Liver (tissue), 9 donors: ENCODE measurements around the gene ALDH6A1. TPM values are rescaled to one million over a fixed set of nuclear protein-coding genes. Genes with fewer than 3 reads are reported as not detected.

Source experiments
- DNase-seq: peaks from one replicate; pipeline ENCODE4 v3.0.0-alpha.2; 2017; ENCODE audit warnings: low spot score
- H3K27ac ChIP-seq, 2 donors: one replicate each; pipeline ENCODE4 v1.7.0; 2013; ENCODE audit warnings: inconsistent platforms in 2 of 2, low read length in 2 of 2, control low read depth in 1 of 2, low read depth in 1 of 2, mild to moderate bottlenecking in 1 of 2
- H3K27me3 ChIP-seq, 4 donors: one replicate each; pipeline versions ENCODE4 v1.6.1 to v1.7.0; 2013; ENCODE audit warnings: low read length in 3 of 4, inconsistent platforms in 1 of 4, mild to moderate bottlenecking in 1 of 4, moderate library complexity in 1 of 4; ENCODE audit not compliant: control insufficient read depth in 4 of 4, insufficient read depth in 4 of 4
- H3K36me3 ChIP-seq, 4 donors: one replicate each; pipeline versions ENCODE4 v1.6.1 to v1.7.0; 2013; ENCODE audit warnings: low read length in 3 of 4, mild to moderate bottlenecking in 3 of 4, low read depth in 1 of 4, moderate library complexity in 1 of 4; ENCODE audit not compliant: control insufficient read depth in 4 of 4, insufficient read depth in 3 of 4
- H3K4me1 ChIP-seq, 4 donors: one replicate each; pipeline versions ENCODE4 v1.6.1 to v1.7.0; 2013; ENCODE audit warnings: low read length in 3 of 4, mild to moderate bottlenecking in 3 of 4, moderate library complexity in 1 of 4; ENCODE audit not compliant: control insufficient read depth in 4 of 4, insufficient read depth in 4 of 4
- H3K4me3 ChIP-seq, 3 donors: one replicate each; pipeline versions ENCODE4 v1.6.1 to v1.7.0; 2013; ENCODE audit warnings: low read length in 3 of 3, control low read depth in 1 of 3, low read depth in 1 of 3, mild to moderate bottlenecking in 1 of 3
- H3K9ac ChIP-seq, 2 donors: one replicate each; pipeline ENCODE4 v1.7.0; 2013; ENCODE audit warnings: low read length in 2 of 2, mild to moderate bottlenecking in 2 of 2, moderate library complexity in 2 of 2, control low read depth in 1 of 2, low read depth in 1 of 2
- H3K9me3 ChIP-seq, 4 donors: one replicate each; pipeline versions ENCODE4 v1.6.1 to v1.7.0; 2013; ENCODE audit warnings: low read length in 3 of 4; ENCODE audit not compliant: control insufficient read depth in 4 of 4
- ATF3 ChIP-seq: IDR thresholded peaks from 2 replicates; pipeline ENCODE4 v1.6.1; 2016; ENCODE audit warnings: antibody characterized with exemption
- CTCF ChIP-seq: fragments of 150-350 bp; IDR thresholded peaks from 2 replicates; pipeline ENCODE4 v1.5.1; 2017; ENCODE audit warnings: improper control_type of control experiment, low read depth, low read length; ENCODE audit not compliant: missing input control
- EGR1 ChIP-seq, 2 donors: IDR thresholded peaks; 2 replicates each; pipeline ENCODE4 v1.6.1; 2016 to 2018; ENCODE audit warnings: antibody characterized with exemption in 2 of 2, low read depth in 2 of 2
- FOXA1 ChIP-seq: IDR thresholded peaks from 2 replicates; pipeline ENCODE4 v1.6.1; 2016; ENCODE audit warnings: antibody characterized with exemption
- FOXA2 ChIP-seq: IDR thresholded peaks from 2 replicates; pipeline ENCODE4 v1.6.1; 2016; ENCODE audit warnings: antibody characterized with exemption
- GABPA ChIP-seq, 2 donors: IDR thresholded peaks in 1 of 2; conservative IDR thresholded peaks in 1 of 2; 2 replicates each; pipeline ENCODE4 v1.6.1; 2016; ENCODE audit warnings: antibody characterized with exemption in 2 of 2, mild to moderate bottlenecking in 1 of 2, moderate library complexity in 1 of 2
- HNF4A ChIP-seq, 2 donors: conservative IDR thresholded peaks; 2 replicates each; pipeline ENCODE4 v1.6.1; 2016; ENCODE audit warnings: antibody characterized with exemption in 2 of 2, mild to moderate bottlenecking in 2 of 2
- HNF4G ChIP-seq: IDR thresholded peaks from 2 replicates; pipeline ENCODE4 v1.6.1; 2016; ENCODE audit warnings: antibody characterized with exemption
- JUND ChIP-seq, 2 donors: IDR thresholded peaks; 2 replicates each; pipeline ENCODE4 v1.6.1; 2016; ENCODE audit warnings: antibody characterized with exemption in 2 of 2
- NR2F2 ChIP-seq: IDR thresholded peaks from 2 replicates; pipeline ENCODE4 v1.6.1; 2016; ENCODE audit warnings: antibody characterized with exemption
- RXRA ChIP-seq, 2 donors: IDR thresholded peaks; 2 replicates each; pipeline ENCODE4 v1.6.1; 2017 to 2018; ENCODE audit warnings: antibody characterized with exemption in 2 of 2, mild to moderate bottlenecking in 1 of 2
- SP1 ChIP-seq: IDR thresholded peaks from 2 replicates; pipeline ENCODE4 v1.6.1; 2018; ENCODE audit warnings: antibody characterized with exemption, mild to moderate bottlenecking
- TAF1 ChIP-seq: conservative IDR thresholded peaks from 2 replicates; pipeline ENCODE4 v1.6.1; 2016; ENCODE audit warnings: antibody characterized with exemption, mild to moderate bottlenecking
- YY1 ChIP-seq: IDR thresholded peaks from 2 replicates; pipeline ENCODE4 v1.6.1; 2016; ENCODE audit warnings: antibody characterized with exemption, mild to moderate bottlenecking
- ZBTB33 ChIP-seq: IDR thresholded peaks from 2 replicates; pipeline ENCODE4 v1.6.1; 2016; ENCODE audit warnings: antibody characterized with exemption
- WGBS: extraction: QIAGEN DNeasy Blood & Tissue Kit; methylation state at CpG from one replicate; pipeline ENCODE4 v1.1.7; 2013; 5-methylcytosine and 5-hydroxymethylcytosine counted together
- polyA plus RNA-seq, 2 donors: library from polyadenylated mRNA; stranded (reverse) in 1 of 2; unstranded in 1 of 2; fragments of 200-250 nt in 1 of 2; fragments of >200 nt in 1 of 2; fragmentation: Nextera tagmentation in 1 of 2; extraction: Ambion mirVana in 1 of 2; gene quantifications; one replicate each; pipeline versions ENCODE4 v1.2.1 to v1.2.3, GENCODE V29; 2013 to 2015
- total RNA-seq, 2 donors: library from RNA; depleted of rRNA; stranded (reverse); fragments of >200 nt; gene quantifications; one replicate each; pipeline ENCODE4 v1.2.3, GENCODE V29; 2014
- TF ChIP-seq, protein P1 (sequence below): IDR thresholded peaks from 2 replicates; pipeline ENCODE4 v1.6.1; 2016; ENCODE audit warnings: antibody characterized with exemption, mild to moderate bottlenecking
- TF ChIP-seq, protein P2 (sequence below): IDR thresholded peaks from 2 replicates; pipeline ENCODE4 v1.6.1; 2016; ENCODE audit warnings: antibody characterized with exemption
- donor health status: healthy.
- donor health status: healthy.
- donor health status: healthy.
- donor health status: healthy.
- donor health status: healthy.

ALDH6A1 gene
- total and polyA plus RNA-seq, 4 donors: 114 to 183 (median 155) TPM

DNA sequence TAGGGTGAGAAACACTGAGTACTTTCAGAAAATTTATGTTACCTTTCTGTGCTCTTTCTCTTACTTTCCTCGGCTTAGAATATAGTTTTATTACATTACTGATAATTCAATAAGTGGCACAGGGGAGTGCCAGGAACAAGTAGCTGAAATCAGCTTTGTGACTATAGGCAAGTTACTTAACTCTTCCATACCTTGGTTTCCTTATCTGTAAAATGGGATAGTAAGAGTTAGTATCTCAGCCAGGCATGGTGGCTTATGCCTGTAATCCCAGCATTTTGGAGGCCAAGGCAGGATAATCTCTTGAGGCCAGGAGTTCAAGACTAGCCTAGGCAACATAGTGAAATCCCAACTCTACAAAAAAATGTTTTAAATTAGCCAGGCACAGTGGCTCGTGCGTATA, 49.7 kb downstream of the ALDH6A1 start:
- Histone ChIP-seq H3K27ac (no peak overlapping the region), H3K4me3 (no peak overlapping the region), H3K36me3 (no peaks in the 10 kb centered on the region), H3K9me3 (no peaks in the 10 kb centered on the region), H3K9ac (no peak overlapping the region), H3K4me1 (no peaks in the 10 kb centered on the region), H3K27me3 (no peaks in the 10 kb centered on the region)
- TF ChIP-seq TAF1 (no peak), JUND (IDR thresholded peaks at IDR 0.05) (no peak), NR2F2 (no peak), FOXA2 (no peak), GABPA (IDR thresholded peaks at IDR 0.05 in 1 of 2, conservative IDR thresholded peaks at IDR 0.05 in 1 of 2) (no peak), EGR1 (IDR thresholded peaks at IDR 0.05; ENCODE audit: low read depth in 2 of 2) (no peak), ATF3 (no peak), FOXA1 (no peak), RXRA (IDR thresholded peaks at IDR 0.05) (no peak), CTCF (no peak), YY1 (no peak), ZBTB33 (no peak), HNF4G (no peak), HNF4A (conservative IDR thresholded peaks at IDR 0.05) (no peak)
- TF ChIP-seq, protein P1, sequence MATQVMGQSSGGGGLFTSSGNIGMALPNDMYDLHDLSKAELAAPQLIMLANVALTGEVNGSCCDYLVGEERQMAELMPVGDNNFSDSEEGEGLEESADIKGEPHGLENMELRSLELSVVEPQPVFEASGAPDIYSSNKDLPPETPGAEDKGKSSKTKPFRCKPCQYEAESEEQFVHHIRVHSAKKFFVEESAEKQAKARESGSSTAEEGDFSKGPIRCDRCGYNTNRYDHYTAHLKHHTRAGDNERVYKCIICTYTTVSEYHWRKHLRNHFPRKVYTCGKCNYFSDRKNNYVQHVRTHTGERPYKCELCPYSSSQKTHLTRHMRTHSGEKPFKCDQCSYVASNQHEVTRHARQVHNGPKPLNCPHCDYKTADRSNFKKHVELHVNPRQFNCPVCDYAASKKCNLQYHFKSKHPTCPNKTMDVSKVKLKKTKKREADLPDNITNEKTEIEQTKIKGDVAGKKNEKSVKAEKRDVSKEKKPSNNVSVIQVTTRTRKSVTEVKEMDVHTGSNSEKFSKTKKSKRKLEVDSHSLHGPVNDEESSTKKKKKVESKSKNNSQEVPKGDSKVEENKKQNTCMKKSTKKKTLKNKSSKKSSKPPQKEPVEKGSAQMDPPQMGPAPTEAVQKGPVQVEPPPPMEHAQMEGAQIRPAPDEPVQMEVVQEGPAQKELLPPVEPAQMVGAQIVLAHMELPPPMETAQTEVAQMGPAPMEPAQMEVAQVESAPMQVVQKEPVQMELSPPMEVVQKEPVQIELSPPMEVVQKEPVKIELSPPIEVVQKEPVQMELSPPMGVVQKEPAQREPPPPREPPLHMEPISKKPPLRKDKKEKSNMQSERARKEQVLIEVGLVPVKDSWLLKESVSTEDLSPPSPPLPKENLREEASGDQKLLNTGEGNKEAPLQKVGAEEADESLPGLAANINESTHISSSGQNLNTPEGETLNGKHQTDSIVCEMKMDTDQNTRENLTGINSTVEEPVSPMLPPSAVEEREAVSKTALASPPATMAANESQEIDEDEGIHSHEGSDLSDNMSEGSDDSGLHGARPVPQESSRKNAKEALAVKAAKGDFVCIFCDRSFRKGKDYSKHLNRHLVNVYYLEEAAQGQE: no peak
- WGBS: 91% methylated on average over 3 of the region's 3 CpGs
- no peak for DNase-seq

DNA sequence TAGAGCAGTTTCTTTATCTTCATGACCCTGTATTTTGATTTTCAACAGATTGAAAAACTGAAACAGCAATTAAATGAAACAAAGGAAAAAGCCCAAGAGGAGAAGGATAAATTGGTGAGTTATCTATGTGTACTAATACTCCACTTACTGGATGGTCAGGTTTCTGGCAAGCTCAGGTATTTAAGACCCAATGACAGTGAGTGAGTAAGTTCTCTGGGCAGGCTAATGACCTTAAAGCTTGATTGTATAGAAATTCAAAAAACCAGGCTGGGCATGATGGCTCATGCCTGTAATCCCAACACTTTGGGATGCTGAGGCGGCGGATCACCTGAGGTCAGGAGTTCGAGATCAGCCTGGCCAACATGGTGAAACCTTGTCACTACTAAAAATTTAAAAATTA, 55.1 kb downstream of the ALDH6A1 start:
- DNase-seq: no peak
- H3K27ac ChIP-seq: no peak overlapping the region
- no peaks in the 10 kb centered on the region for H3K36me3 ChIP-seq
- whole genome bisulfite sequencing: 99% methylated on average over 3 of the region's 3 CpGs
- no peak overlapping the region for H3K4me3 ChIP-seq
- H3K9ac ChIP-seq: no peak overlapping the region
- no peaks in the 10 kb centered on the region for H3K4me1 ChIP-seq
- no peaks in the 10 kb centered on the region for H3K9me3 ChIP-seq
- no peaks in the 10 kb centered on the region for H3K27me3 ChIP-seq
- TF ChIP-seq ZBTB33: no peak
- TF ChIP-seq, protein P2, sequence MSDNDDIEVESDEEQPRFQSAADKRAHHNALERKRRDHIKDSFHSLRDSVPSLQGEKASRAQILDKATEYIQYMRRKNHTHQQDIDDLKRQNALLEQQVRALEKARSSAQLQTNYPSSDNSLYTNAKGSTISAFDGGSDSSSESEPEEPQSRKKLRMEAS: no peak
- TF ChIP-seq, protein P1: no peak
- no peak for TF ChIP-seq SP1
- no peak for TF ChIP-seq GABPA (IDR thresholded peaks at IDR 0.05 in 1 of 2, conservative IDR thresholded peaks at IDR 0.05 in 1 of 2)
- TF ChIP-seq YY1: no peak
- TF ChIP-seq EGR1 (IDR thresholded peaks at IDR 0.05; ENCODE audit: low read depth in 2 of 2): no peak
- TF ChIP-seq FOXA2: no peak
- no peak for TF ChIP-seq HNF4A (conservative IDR thresholded peaks at IDR 0.05)
